Heart left ventricle (tissue), 16 donors: ENCODE data around the gene SNX20. TPM values are rescaled to one million over a fixed set of nuclear protein-coding genes. Genes with fewer than 3 reads are reported as not detected.

Experiments used
- ATAC-seq, 4 donors: fragments of 200-7000 bp; cut with Tn5 transposase; one replicate each; pipeline ENCODE4 v1.9.1; 2020 to 2022; ENCODE audit warnings: moderate library complexity in 4 of 4, mild to moderate bottlenecking in 3 of 4, moderate number of reproducible peaks in 1 of 4
- DNase-seq, 5 donors: peaks; one replicate each; pipeline ENCODE4 v3.0.0-alpha.2; 2020
- H3K27ac ChIP-seq, 12 donors: fragments of 200-600 bp; sonication (generic) in 4 of 12; one replicate each; pipeline versions ENCODE4 v1.5.0 to v1.8.0; 2016 to 2022; ENCODE audit warnings: mild to moderate bottlenecking in 2 of 12
- H3K27me3 ChIP-seq, 9 donors: fragments of 200-600 bp; sonication (generic) in 2 of 9; one replicate each; pipeline versions ENCODE4 v1.5.1 to v1.8.0; 2016 to 2022; ENCODE audit warnings: mild to moderate bottlenecking in 3 of 9
- H3K36me3 ChIP-seq, 9 donors: fragments of 200-600 bp; sonication (generic) in 2 of 9; one replicate each; pipeline versions ENCODE4 v1.5.0 to v1.8.0; 2018 to 2022; ENCODE audit warnings: mild to moderate bottlenecking in 2 of 9
- H3K4me1 ChIP-seq, 12 donors: fragments of 200-600 bp; sonication (generic) in 4 of 12; one replicate each; pipeline versions ENCODE4 v1.5.0 to v1.8.0; 2016 to 2022; ENCODE audit warnings: mild to moderate bottlenecking in 3 of 12
- H3K4me3 ChIP-seq, 12 donors: fragments of 200-600 bp; sonication (generic) in 4 of 12; one replicate each; pipeline versions ENCODE4 v1.5.0 to v1.8.0; 2017 to 2022; ENCODE audit warnings: mild to moderate bottlenecking in 9 of 12, moderate library complexity in 4 of 12
- H3K9me3 ChIP-seq, 12 donors: fragments of 200-600 bp; sonication (generic) in 4 of 12; one replicate each; pipeline versions ENCODE4 v1.5.0 to v1.8.0; 2016 to 2022; ENCODE audit warnings: mild to moderate bottlenecking in 1 of 12
- POLR2A ChIP-seq, 2 donors: fragments of 450-650 bp; IDR thresholded peaks; one replicate each; pipeline ENCODE4 v1.6.1; 2017; ENCODE audit warnings: antibody characterized with exemption in 2 of 2, mild to moderate bottlenecking in 2 of 2, moderate library complexity in 2 of 2
- WGBS, 4 donors: extraction: QIAGEN DNeasy Blood & Tissue Kit in 2 of 4; methylation state at CpG; one replicate each; pipeline versions ENCODE4 v1.1.5 to v1.1.7; 2013 to 2018; 5-methylcytosine and 5-hydroxymethylcytosine counted together
- intact Hi-C, 10 donors: fragments of 100-400 bp; cut with DNase I; formaldehyde crosslinking; loops; one replicate each; pipeline versions ENCODE4 v1.11.1 to v1.14.2; 2022
- polyA plus RNA-seq, 2 donors: library from polyadenylated mRNA; stranded (reverse); fragments of 200-250 nt; gene quantifications; one replicate each; pipeline ENCODE4 v1.2.3, GENCODE V29; 2013
- total RNA-seq, 9 donors: library from RNA; depleted of rRNA in 2 of 9; stranded (reverse); fragments of >200 nt in 2 of 9; fragmentation: NEBNext Ultra II Directional in 3 of 9; extraction: Animal tissue kit (Norgen Biotek cat#: 25700) in 3 of 9; gene quantifications; one replicate each; pipeline versions ENCODE4 v1.1.0 to v1.2.4, GENCODE V29; 2016 to 2023
- TF ChIP-seq, protein P1 (sequence below), 12 donors: fragments of 200-600 bp; sonication (generic) in 4 of 12; IDR thresholded peaks; one replicate each; pipeline versions ENCODE4 v1.5.0 to v1.8.0; 2018 to 2022; ENCODE audit warnings: antibody characterized with exemption in 12 of 12, mild to moderate bottlenecking in 5 of 12
- donor health status: ischemic (EF 13 %, LVEDD 7.1; RV severe dilation, severe dysfunction).
- donor health status: healthy with polysubstance abuse.
- donor health status: DM: no; HTN: yes; CAD: no.
- donor health status: DM: no; HTN: no; CAD: no.
- donor health status: ischemic (EF 25% LVEDD 6.9; RV normal size, moderate dysfunction).
- donor health status: ischemic (EF 25% LVEDD 5.7; RV mildly dilated, moderate dysfunction).
- donor health status: healthy.
- donor health status: DM: yes; HTN: yes; CAD: no.
- donor health status: ischemic (EF 35%, LVEDD 5.7; RV mildly dilated, moderate dysfunction).
- donor health status: nonischemic (EF 11% LVEDD 7.7; RV severe dilation, severe dysfunction).
- donor health status: DM: yes; HTN: yes; CAD: no.
- donor health status: PGD.
- donor health status: ischemic (EF 29% LVEDD 5.4; RV normal size, mild dysfunction).
- donor health status: nonischemic (EF 23%, LVEDD 6.1; RV moderate dilation, normal function).

Gene SNX20
- total and polyA plus RNA-seq, 11 donors, result 0.27 to 11.9 (median 0.64) TPM

GRCh38 chr16:50668368-50669008 lies 12.6 kb downstream of the SNX20 start:
- intact Hi-C loops, result loop anchor here (5.0 to 10.0 kb wide), 15 partner anchors 74 to 646 kb away; partner anchors contain the start of genes CNEP1R1 (in 2 of the 10) and BRD7 (in 1 of the 10)
- Histone ChIP-seq H3K4me1 (peaks cover 0 to 46% (median 12%) of the 10 kb centered on the region in 12 donors), H3K27me3 (peaks cover 0 to 7% (median 4%) of the 10 kb centered on the region in 9 donors), H3K27ac (peak overlapping the region in 7 of 12 donors; percentile 5 to 66 (median 41)), H3K4me3 (no peak overlapping the region), H3K36me3 (peaks cover 0 to 10% (median 0%) of the 10 kb centered on the region in 9 donors), H3K9me3 (peaks cover 0 to 28% (median 11%) of the 10 kb centered on the region in 12 donors)
- DNase-seq (no peak), ATAC-seq (peak in 2 of 4 donors; percentile 23 to 26)
- WGBS, 4 donors, result 42 to 52% (median 51%) methylated on average over 4 to 5 of the region's 5 CpGs
- TF ChIP-seq POLR2A (IDR thresholded peaks at IDR 0.05), result no peak
- TF ChIP-seq, protein P1, sequence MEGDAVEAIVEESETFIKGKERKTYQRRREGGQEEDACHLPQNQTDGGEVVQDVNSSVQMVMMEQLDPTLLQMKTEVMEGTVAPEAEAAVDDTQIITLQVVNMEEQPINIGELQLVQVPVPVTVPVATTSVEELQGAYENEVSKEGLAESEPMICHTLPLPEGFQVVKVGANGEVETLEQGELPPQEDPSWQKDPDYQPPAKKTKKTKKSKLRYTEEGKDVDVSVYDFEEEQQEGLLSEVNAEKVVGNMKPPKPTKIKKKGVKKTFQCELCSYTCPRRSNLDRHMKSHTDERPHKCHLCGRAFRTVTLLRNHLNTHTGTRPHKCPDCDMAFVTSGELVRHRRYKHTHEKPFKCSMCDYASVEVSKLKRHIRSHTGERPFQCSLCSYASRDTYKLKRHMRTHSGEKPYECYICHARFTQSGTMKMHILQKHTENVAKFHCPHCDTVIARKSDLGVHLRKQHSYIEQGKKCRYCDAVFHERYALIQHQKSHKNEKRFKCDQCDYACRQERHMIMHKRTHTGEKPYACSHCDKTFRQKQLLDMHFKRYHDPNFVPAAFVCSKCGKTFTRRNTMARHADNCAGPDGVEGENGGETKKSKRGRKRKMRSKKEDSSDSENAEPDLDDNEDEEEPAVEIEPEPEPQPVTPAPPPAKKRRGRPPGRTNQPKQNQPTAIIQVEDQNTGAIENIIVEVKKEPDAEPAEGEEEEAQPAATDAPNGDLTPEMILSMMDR (IDR thresholded peaks at IDR 0.05), result no peak

GRCh38 chr16:50667497-50668367 lies 13.4 kb downstream of the SNX20 start:
- Histone ChIP-seq H3K27ac (peak overlapping the region in 4 of 12 donors; percentile 5 to 76 (median 38)), H3K36me3 (peaks cover 0 to 2% (median 0%) of the 10 kb centered on the region in 9 donors), H3K4me3 (no peak overlapping the region), H3K9me3 (peaks cover 0 to 21% (median 10%) of the 10 kb centered on the region in 12 donors), H3K27me3 (peaks cover 0 to 1% (median 0%) of the 10 kb centered on the region in 9 donors), H3K4me1 (peaks cover 0 to 46% (median 12%) of the 10 kb centered on the region in 12 donors)
- WGBS, 4 donors, result 90 to 92% (median 91%) methylated on average over 19 to 21 of the region's 21 CpGs
- TF ChIP-seq, protein P1 (IDR thresholded peaks at IDR 0.05), result no peak
- no peak for TF ChIP-seq POLR2A (IDR thresholded peaks at IDR 0.05)
- intact Hi-C loops, result loop anchor here (2.0 to 10.0 kb wide), 16 partner anchors 73 to 645 kb away; partner anchors contain the start of genes CNEP1R1 (in 2 of the 10) and BRD7 (in 1 of the 10)
- ATAC-seq (no peak), DNase-seq (no peak)

GRCh38 chr16:50666658-50667496 lies 14.2 kb downstream of the SNX20 start:
- no peak for TF ChIP-seq POLR2A (IDR thresholded peaks at IDR 0.05)
- TF ChIP-seq, protein P1 (IDR thresholded peaks at IDR 0.05), result no peak
- intact Hi-C loops, result loop anchor here (2.0 to 10.0 kb wide), 16 partner anchors 72 to 645 kb away; partner anchors contain the start of genes CNEP1R1 (in 2 of the 10) and BRD7 (in 1 of the 10)
- 79 to 86% (median 80%) methylated on average over 9 of the region's 9 CpGs for WGBS, 4 donors
- Histone ChIP-seq H3K9me3 (peaks cover 0 to 13% (median 4%) of the 10 kb centered on the region in 12 donors), H3K27ac (peak overlapping the region in 1 of 12 donors; percentile 76), H3K4me3 (peak overlapping the region in 1 of 12 donors; percentile 37), H3K4me1 (peaks cover 0 to 46% (median 12%) of the 10 kb centered on the region in 12 donors), H3K27me3 (no peaks in the 10 kb centered on the region), H3K36me3 (no peaks in the 10 kb centered on the region)
- ATAC-seq (no peak), DNase-seq (peak in 1 of 5 donors; percentile 31)
